ENCODE measurements around the gene MISFA.
"Not testable (repeated sequence)": the region's sequence is repeated elsewhere in the genome, so short reads cannot be mapped to it uniquely, and the experiment has no call there.

Gene MISFA

DNA sequence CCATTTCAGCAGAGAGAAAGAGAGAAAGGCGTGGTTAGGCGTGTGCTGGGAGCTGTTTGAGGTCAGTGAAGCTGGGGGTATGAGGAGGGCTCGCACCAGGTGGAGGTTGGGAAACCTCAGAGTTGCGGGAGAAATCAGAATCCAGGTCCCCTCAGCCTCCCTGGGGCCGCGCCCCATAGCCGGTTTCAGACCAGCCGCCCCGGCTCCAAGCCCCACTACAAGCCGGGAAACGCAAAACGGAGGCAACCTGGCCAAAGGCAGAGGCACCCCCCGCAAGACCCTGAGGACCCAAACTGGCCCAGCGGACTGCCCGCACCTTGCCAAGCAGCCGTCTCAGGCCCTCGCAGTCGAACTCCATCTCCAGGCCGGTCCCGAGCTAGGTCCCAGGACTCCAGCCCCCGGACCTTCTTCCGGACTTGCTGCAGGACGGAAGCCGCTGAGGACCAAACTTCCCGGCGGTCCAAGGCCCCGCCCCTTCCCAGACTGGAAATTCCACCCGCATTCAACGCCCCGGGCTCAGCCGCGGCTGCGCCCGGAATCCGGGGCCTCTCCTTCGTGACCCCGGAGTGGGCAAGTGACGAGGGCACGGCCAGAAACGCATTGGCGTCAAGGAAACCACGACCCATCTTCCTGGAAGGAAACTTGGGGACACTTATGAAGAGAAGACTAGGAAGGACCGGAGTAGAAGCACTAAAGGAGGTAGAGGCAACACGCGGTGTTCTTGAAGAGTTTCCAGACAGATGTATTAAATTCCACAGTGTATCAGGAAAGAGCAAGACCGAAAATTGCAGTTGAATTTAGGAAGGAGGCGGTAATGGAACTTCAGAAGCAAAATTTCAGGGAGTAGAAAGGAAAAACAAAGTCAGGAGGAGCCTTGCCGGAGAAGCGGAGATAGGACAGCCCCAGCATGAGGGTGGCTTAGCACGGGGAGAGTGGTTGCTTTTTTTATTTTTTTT is 11.0 kb upstream of the MISFA start, which contains the start of gene UEVLD:
UEVLD (minus strand) TSS at position 438 of the 956 bp plus-strand sequence; CDS start at position 358, 80 bp downstream.
- DNase-seq (ENCODE audit: insufficient read length, low spot score) (peak; percentile 58), FAIRE-seq (peak; percentile 57)
- peak; percentile 62; the same call in 1 of the 2 replicates for TF ChIP-seq POLR2A (IDR thresholded peaks at IDR 0.05; ENCODE audit: low read depth, low read length)
- no peak for TF ChIP-seq POU2F2 (IDR thresholded peaks at IDR 0.05; ENCODE audit: low read depth, low read length)
- TF ChIP-seq SPI1 (IDR thresholded peaks at IDR 0.05; ENCODE audit: low read depth, low read length) = no peak
- TF ChIP-seq POLR2AphosphoS5 (IDR thresholded peaks at IDR 0.05; ENCODE audit: low read depth, low read length) = peak; percentile 69; the same call in 1 of the 2 replicates
- TF ChIP-seq PAX5 (IDR thresholded peaks at IDR 0.05; ENCODE audit: insufficient read depth, low read length, severe bottlenecking) = no peak

DNA sequence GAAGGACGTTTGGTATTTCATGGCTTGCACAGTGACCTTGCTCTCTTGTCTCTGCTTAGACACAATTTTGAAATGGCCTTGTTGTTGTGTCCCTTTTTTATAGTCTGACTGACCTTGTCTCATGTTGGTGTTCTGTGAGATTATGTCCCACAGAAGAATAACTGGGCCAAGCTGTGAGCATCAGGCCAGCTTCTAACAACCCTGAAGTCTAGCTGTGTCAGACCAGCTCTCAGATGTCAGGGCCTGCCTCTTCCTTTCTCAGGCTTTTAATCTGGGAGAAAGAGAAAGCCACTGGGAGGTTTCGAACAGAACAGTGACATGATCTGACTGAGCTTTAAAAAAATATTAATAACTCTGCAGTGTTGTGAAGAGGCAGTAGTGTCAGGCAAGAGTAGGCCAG is 9.0 kb upstream of the MISFA start:
- FAIRE-seq = peak; percentile 38
- no peak for TF ChIP-seq SPI1 (IDR thresholded peaks at IDR 0.05; ENCODE audit: low read depth, low read length)
- no peak for TF ChIP-seq POLR2A (IDR thresholded peaks at IDR 0.05; ENCODE audit: low read depth, low read length)
- TF ChIP-seq TAF1 (IDR thresholded peaks at IDR 0.05; ENCODE audit: low read depth, low read length) = no peak
- TF ChIP-seq POLR2AphosphoS5 (IDR thresholded peaks at IDR 0.05; ENCODE audit: low read depth, low read length) = no peak
- no peak for TF ChIP-seq PAX5 (IDR thresholded peaks at IDR 0.05; ENCODE audit: insufficient read depth, low read length, severe bottlenecking)
- TF ChIP-seq POU2F2 (IDR thresholded peaks at IDR 0.05; ENCODE audit: low read depth, low read length) = no peak
- no peak for DNase-seq (ENCODE audit: insufficient read length, low spot score)

DNA sequence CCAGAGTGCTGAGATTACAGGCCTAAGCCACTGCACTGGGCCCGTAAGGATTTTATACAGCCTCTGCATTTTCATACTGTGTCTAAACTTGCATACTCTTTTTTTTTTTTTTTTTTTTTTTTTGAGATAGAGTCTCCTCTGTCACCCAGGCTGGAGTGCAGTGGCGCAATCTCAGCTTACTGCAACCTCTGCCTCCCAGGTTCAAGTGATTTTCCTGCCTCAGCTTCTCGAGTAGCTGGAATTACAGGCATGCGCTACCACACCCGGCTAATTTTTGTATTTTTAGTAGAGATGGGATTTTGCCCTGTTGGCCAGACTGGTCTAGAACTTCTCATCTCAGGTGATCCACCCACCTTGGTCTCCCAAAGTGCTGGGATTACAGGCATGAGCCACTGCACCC is 5.5 kb upstream of the MISFA start:
- FAIRE-seq; DNase-seq (ENCODE audit: insufficient read length, low spot score): not testable (repeated sequence)

DNA sequence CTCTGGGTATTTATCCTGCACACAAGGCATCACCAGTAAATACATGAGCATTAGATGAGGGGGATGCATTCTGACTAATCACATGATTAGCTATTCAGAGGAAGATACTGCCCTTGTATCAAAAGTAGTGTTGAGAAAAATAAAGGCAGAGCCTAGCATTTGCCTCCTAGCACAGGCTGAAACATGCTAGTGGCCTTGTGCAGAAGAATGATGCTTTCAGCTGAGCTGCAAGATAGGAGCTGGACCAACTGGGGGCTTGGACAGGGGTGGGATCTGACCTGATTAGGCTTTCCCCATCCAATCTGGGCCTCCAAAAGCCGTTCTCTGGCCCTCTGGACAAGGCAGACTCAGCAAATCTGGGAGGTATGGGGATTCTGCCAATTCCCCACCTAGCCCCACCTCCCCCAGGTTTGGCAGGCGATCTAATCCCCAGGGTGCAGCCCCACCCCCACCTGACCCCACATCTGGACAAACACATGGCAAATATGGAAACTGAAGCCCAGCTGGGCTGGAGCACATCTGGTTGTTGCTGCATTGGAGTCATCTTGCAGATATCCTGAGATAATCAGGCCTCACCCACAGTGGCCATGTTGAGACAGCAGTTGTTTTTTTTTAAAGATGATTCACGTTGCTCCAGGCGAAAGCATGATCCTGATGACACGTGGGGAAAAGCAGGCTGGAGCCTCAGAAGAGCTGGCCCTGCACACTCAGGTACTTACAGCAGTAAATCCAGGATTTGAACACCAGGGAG is 4.4 kb upstream of the MISFA start:
- DNase-seq (ENCODE audit: insufficient read length, low spot score) (no peak), FAIRE-seq (no peak)
- TF ChIP-seq SPI1 (IDR thresholded peaks at IDR 0.05; ENCODE audit: low read depth, low read length) (no peak), POU2F2 (IDR thresholded peaks at IDR 0.05; ENCODE audit: low read depth, low read length) (no peak), PAX5 (IDR thresholded peaks at IDR 0.05; ENCODE audit: insufficient read depth, low read length, severe bottlenecking) (no peak), TAF1 (IDR thresholded peaks at IDR 0.05; ENCODE audit: low read depth, low read length) (no peak), POLR2AphosphoS5 (IDR thresholded peaks at IDR 0.05; ENCODE audit: low read depth, low read length) (no peak), POLR2A (IDR thresholded peaks at IDR 0.05; ENCODE audit: low read depth, low read length) (no peak)

DNA sequence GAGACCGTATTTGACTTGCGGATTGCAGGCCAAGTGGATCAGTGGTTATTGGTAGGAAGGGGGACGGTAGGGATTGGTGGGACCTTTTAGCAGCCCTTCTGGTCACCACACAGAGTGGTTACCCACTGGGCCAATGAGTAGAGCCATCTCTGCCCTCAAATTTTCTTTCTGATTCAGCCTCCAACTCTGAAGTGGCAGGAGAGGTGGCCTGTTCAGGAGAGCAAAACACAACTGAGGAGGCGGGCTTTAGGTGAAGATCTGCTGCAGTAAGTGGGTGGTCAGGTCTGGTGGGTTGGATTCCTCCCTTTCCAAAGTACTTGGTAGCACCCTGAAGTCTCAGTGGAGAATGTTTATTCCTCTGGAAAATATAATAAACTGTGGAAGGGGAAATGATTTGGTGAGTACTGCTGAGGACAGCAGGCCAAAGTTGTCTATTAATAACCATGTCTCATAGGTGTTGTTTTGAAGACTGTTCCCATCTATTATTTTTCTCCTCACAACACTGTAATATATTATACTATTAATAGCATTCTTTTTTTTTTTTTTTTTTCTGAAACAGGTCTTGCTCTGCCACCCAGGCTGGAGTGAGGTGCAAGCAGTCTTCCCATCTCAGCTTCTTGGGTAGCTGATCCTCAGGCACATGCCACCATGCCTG is 1.5 kb downstream of the MISFA start:
- FAIRE-seq = no peak

DNA sequence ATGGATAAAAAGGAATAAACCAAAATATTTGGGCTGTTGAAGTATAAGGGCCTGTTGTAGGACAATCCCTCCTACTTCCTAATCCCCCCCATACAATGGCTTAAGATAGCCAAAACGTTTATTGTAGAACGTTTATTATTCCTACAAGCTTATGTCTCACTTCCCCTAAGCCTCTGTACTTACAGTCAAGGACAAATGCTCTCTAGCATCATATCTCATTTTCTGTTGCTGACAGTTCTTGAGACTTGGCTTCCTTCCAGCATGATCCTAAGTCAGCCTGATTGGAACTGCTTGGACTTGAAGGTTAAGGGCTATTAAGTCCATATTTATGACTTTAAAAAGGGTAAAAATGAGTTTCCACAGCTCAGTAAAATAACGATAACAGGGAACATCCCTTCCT is 8.8 kb downstream of the MISFA start:
- DNase-seq (ENCODE audit: insufficient read length, low spot score) (no peak), FAIRE-seq (no peak)
- TF ChIP-seq POU2F2 (IDR thresholded peaks at IDR 0.05; ENCODE audit: low read depth, low read length) (no peak), TAF1 (IDR thresholded peaks at IDR 0.05; ENCODE audit: low read depth, low read length) (no peak), SPI1 (IDR thresholded peaks at IDR 0.05; ENCODE audit: low read depth, low read length) (no peak), POLR2AphosphoS5 (IDR thresholded peaks at IDR 0.05; ENCODE audit: low read depth, low read length) (no peak), PAX5 (IDR thresholded peaks at IDR 0.05; ENCODE audit: insufficient read depth, low read length, severe bottlenecking) (no peak), POLR2A (IDR thresholded peaks at IDR 0.05; ENCODE audit: low read depth, low read length) (no peak)

More for the DNA sequence above, 1.5 kb downstream of the MISFA start:
- no peak for DNase-seq (ENCODE audit: insufficient read length, low spot score)
- TF ChIP-seq POU2F2 (IDR thresholded peaks at IDR 0.05; ENCODE audit: low read depth, low read length) (no peak), SPI1 (IDR thresholded peaks at IDR 0.05; ENCODE audit: low read depth, low read length) (no peak), TAF1 (IDR thresholded peaks at IDR 0.05; ENCODE audit: low read depth, low read length) (no peak), POLR2A (IDR thresholded peaks at IDR 0.05; ENCODE audit: low read depth, low read length) (no peak), PAX5 (IDR thresholded peaks at IDR 0.05; ENCODE audit: insufficient read depth, low read length, severe bottlenecking) (no peak), POLR2AphosphoS5 (IDR thresholded peaks at IDR 0.05; ENCODE audit: low read depth, low read length) (no peak)

DNA sequence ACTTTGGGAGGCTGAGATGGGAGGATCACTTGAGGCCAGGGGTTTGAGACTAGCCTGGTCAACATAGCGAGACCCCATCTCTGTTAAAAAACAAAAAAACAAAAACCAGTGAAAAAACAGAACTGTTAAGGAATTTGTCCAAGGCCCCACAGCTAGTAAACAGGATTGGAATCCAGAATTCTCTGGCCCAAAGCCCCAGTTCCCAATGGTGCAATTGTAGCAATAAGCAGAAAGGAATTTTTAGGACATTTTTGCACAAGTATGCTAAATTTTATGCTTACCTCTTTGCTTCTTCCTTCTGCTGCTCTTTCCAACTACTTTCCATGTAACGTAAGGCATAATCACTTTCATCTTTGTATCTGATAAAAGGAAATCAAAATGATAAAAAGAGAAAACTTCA is 11.6 kb downstream of the MISFA start:
- no peak for FAIRE-seq
- DNase-seq (ENCODE audit: insufficient read length, low spot score) = no peak
- TF ChIP-seq POLR2A (IDR thresholded peaks at IDR 0.05; ENCODE audit: low read depth, low read length) = no peak
- no peak for TF ChIP-seq POU2F2 (IDR thresholded peaks at IDR 0.05; ENCODE audit: low read depth, low read length)
- no peak for TF ChIP-seq SPI1 (IDR thresholded peaks at IDR 0.05; ENCODE audit: low read depth, low read length)
- no peak for TF ChIP-seq PAX5 (IDR thresholded peaks at IDR 0.05; ENCODE audit: insufficient read depth, low read length, severe bottlenecking)
- no peak for TF ChIP-seq TAF1 (IDR thresholded peaks at IDR 0.05; ENCODE audit: low read depth, low read length)
- no peak for TF ChIP-seq POLR2AphosphoS5 (IDR thresholded peaks at IDR 0.05; ENCODE audit: low read depth, low read length)

DNA sequence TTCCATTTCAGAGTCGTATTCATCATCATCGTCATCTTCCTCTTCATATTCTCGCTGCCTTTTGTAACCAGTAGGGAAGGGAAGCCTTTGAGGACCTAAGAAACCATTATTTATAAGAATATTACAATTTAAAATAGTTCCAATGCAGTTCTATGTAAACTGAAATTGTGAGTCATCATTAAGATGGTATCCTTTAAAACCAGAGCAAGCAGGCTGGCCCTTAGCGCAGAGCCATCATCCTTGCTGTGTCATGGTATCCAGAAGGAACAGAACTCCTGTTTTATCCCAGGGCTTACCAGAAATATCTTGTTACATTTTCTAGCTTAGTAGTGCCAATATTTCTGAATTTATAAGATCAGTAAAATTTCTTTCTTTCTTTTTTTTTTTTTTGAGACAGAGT is 12.8 kb downstream of the MISFA start:
- DNase-seq (ENCODE audit: insufficient read length, low spot score) (no peak), FAIRE-seq (no peak)
- TF ChIP-seq POU2F2 (IDR thresholded peaks at IDR 0.05; ENCODE audit: low read depth, low read length) (no peak), POLR2A (IDR thresholded peaks at IDR 0.05; ENCODE audit: low read depth, low read length) (no peak), PAX5 (IDR thresholded peaks at IDR 0.05; ENCODE audit: insufficient read depth, low read length, severe bottlenecking) (no peak), SPI1 (IDR thresholded peaks at IDR 0.05; ENCODE audit: low read depth, low read length) (no peak), POLR2AphosphoS5 (IDR thresholded peaks at IDR 0.05; ENCODE audit: low read depth, low read length) (no peak), TAF1 (IDR thresholded peaks at IDR 0.05; ENCODE audit: low read depth, low read length) (no peak)

DNA sequence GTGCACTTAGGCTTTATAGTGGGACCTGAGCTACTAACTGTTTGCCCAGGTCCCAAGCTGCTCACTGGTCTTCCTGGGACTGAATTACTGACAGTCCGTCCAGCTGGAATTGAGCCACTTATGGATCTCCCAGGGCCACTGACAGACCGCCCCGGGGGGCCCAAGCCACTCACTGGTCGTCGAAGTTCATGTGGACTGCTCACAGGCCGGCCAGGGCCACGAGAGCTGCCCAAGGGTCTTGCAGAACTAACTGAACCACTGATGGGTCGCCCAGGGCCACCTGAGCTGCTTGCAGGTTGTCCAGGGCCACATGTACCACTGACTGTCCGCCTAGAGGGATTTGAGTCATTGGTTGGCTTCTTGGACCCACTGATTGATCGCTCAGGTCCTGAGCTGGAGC is 15.1 kb downstream of the MISFA start:
- TF ChIP-seq POU2F2 (IDR thresholded peaks at IDR 0.05; ENCODE audit: low read depth, low read length) = no peak
- TF ChIP-seq PAX5 (IDR thresholded peaks at IDR 0.05; ENCODE audit: insufficient read depth, low read length, severe bottlenecking) = no peak
- TF ChIP-seq SPI1 (IDR thresholded peaks at IDR 0.05; ENCODE audit: low read depth, low read length) = no peak
- no peak for TF ChIP-seq POLR2A (IDR thresholded peaks at IDR 0.05; ENCODE audit: low read depth, low read length)
- TF ChIP-seq POLR2AphosphoS5 (IDR thresholded peaks at IDR 0.05; ENCODE audit: low read depth, low read length) = no peak
- no peak for TF ChIP-seq TAF1 (IDR thresholded peaks at IDR 0.05; ENCODE audit: low read depth, low read length)
- FAIRE-seq (no peak), DNase-seq (ENCODE audit: insufficient read length, low spot score) (no peak)
